Osteoblast (primary cell): ENCODE results near the gene ANHX. TPM values are rescaled to one million over a fixed set of nuclear protein-coding genes. Genes with fewer than 3 reads are reported as not detected.

Source experiments
- DNase-seq: peaks from one replicate; pipeline ENCODE4 v3.0.0; 2011; ENCODE audit warnings: low spot score, mixed read lengths; ENCODE audit not compliant: insufficient read length; ENCODE audit errors: missing footprints
- H2AFZ ChIP-seq: 2 replicates; pipeline ENCODE4 v1.6.0; 2011; ENCODE audit warnings: mild to moderate bottlenecking, low read length
- H3K27ac ChIP-seq: 2 replicates; pipeline ENCODE4 v1.5.1; 2011; ENCODE audit warnings: mild to moderate bottlenecking, low read depth, low read length, moderate library complexity
- H3K27me3 ChIP-seq: 2 replicates; pipeline ENCODE4 v1.6.0; 2012; ENCODE audit warnings: mild to moderate bottlenecking, control low read depth, inconsistent platforms, low read length, moderate library complexity; ENCODE audit not compliant: insufficient read depth
- H3K36me3 ChIP-seq: 2 replicates; pipeline ENCODE4 v1.5.1; 2011; ENCODE audit warnings: mild to moderate bottlenecking, low read length, control low read depth, moderate library complexity; ENCODE audit not compliant: insufficient read depth
- H3K4me1 ChIP-seq: 2 replicates; pipeline ENCODE4 v1.5.1; 2011; ENCODE audit warnings: mild to moderate bottlenecking, low read length, control low read depth, moderate library complexity; ENCODE audit not compliant: insufficient read depth
- H3K4me2 ChIP-seq: 2 replicates; pipeline ENCODE4 v1.6.0; 2011; ENCODE audit warnings: mild to moderate bottlenecking, low read length; ENCODE audit not compliant: insufficient read depth
- H3K4me3 ChIP-seq: fragments of 200-600 bp; sonication (generic); 3 replicates; pipeline ENCODE4 v1.5.1; 2012; ENCODE audit warnings: mild to moderate bottlenecking, low read length, inconsistent platforms; ENCODE audit not compliant: insufficient read depth
- H3K79me2 ChIP-seq: 2 replicates; pipeline ENCODE4 v1.6.0; 2012; ENCODE audit warnings: mild to moderate bottlenecking, low read length, control low read depth, inconsistent platforms; ENCODE audit not compliant: insufficient read depth
- H3K9me3 ChIP-seq: 2 replicates; pipeline ENCODE4 v1.5.1; 2011; ENCODE audit warnings: low read depth, low read length, control low read depth
- H4K20me1 ChIP-seq: 2 replicates; pipeline ENCODE4 v1.6.0; 2012; ENCODE audit warnings: mild to moderate bottlenecking, low read length, control low read depth; ENCODE audit not compliant: insufficient read depth
- total RNA-seq: library from RNA; depleted of rRNA; stranded (reverse); fragments of >200 nt; gene quantifications from 2 replicates; pipeline ENCODE4 v1.2.3, GENCODE V29; 2012
- TF ChIP-seq, protein P1 (sequence below): IDR thresholded peaks from 2 replicates; pipeline ENCODE4 v1.5.1; 2011; ENCODE audit warnings: mild to moderate bottlenecking, low read depth, low read length, moderate library complexity; ENCODE audit errors: extremely low read depth

ANHX gene
- total RNA-seq, 1 donor, result not detected

DNA sequence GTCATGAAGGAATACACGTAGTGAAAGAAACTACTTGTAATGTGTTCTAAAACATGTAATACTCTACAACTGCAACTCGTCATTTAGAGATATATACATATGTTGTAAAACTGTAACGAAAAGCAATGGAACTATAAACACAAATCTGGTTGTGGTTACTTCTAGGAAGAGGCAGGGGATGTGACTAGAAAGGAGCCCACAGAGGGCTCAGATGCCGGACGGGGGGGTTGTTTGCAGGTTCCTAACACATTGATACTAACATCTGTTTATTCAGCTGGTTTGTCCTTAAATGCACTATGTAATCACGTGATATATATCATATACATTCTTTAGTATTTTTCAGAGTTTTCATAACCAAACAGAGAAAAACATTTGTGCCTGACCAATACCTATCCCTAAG lies 16.1 kb upstream of the ANHX start:
- TF ChIP-seq, protein P1, sequence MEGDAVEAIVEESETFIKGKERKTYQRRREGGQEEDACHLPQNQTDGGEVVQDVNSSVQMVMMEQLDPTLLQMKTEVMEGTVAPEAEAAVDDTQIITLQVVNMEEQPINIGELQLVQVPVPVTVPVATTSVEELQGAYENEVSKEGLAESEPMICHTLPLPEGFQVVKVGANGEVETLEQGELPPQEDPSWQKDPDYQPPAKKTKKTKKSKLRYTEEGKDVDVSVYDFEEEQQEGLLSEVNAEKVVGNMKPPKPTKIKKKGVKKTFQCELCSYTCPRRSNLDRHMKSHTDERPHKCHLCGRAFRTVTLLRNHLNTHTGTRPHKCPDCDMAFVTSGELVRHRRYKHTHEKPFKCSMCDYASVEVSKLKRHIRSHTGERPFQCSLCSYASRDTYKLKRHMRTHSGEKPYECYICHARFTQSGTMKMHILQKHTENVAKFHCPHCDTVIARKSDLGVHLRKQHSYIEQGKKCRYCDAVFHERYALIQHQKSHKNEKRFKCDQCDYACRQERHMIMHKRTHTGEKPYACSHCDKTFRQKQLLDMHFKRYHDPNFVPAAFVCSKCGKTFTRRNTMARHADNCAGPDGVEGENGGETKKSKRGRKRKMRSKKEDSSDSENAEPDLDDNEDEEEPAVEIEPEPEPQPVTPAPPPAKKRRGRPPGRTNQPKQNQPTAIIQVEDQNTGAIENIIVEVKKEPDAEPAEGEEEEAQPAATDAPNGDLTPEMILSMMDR, result no peak
- no peaks in the 10 kb centered on the region for H3K79me2 ChIP-seq
- H3K9me3 ChIP-seq, result no peaks in the 10 kb centered on the region
- no peaks in the 10 kb centered on the region for H3K27me3 ChIP-seq
- H3K4me1 ChIP-seq, result no peaks in the 10 kb centered on the region
- no peaks in the 10 kb centered on the region for H3K36me3 ChIP-seq
- no peak overlapping the region for H3K4me3 ChIP-seq
- no peaks in the 10 kb centered on the region for H4K20me1 ChIP-seq
- no peak overlapping the region for H3K4me2 ChIP-seq
- H3K27ac ChIP-seq, result no peak overlapping the region
- no peak for DNase-seq
- no peak overlapping the region for H2AFZ ChIP-seq

DNA sequence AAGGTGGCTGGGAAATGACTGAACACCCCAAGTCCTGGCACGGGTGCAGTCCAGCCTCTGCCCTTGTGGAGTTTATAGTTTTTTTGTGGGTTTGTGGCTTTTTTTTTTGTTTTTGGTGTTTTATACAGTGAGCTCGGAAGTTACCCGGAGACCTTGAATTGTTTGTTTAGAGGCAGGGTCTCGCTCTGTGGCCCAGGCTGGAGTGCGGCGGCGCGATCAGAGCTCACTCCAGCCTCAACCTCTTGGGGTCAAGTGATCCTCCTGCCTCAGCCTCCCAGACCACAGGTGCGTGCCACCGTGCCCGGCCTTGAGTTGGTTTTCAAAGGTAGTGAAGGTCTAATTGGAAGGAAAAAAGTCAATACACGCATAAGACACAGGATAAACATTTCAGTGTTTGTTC lies 879 bp upstream of the ANHX start:
- Histone ChIP-seq H3K4me1 (no peaks in the 10 kb centered on the region), H3K27ac (no peak overlapping the region), H3K9me3 (peaks cover 7% of the 10 kb centered on the region), H3K27me3 (no peaks in the 10 kb centered on the region), H2AFZ (no peak overlapping the region), H3K4me2 (no peak overlapping the region), H3K79me2 (no peaks in the 10 kb centered on the region), H3K4me3 (no peak overlapping the region), H4K20me1 (no peaks in the 10 kb centered on the region), H3K36me3 (no peaks in the 10 kb centered on the region)
- TF ChIP-seq, protein P1, result no peak
- no peak for DNase-seq

DNA sequence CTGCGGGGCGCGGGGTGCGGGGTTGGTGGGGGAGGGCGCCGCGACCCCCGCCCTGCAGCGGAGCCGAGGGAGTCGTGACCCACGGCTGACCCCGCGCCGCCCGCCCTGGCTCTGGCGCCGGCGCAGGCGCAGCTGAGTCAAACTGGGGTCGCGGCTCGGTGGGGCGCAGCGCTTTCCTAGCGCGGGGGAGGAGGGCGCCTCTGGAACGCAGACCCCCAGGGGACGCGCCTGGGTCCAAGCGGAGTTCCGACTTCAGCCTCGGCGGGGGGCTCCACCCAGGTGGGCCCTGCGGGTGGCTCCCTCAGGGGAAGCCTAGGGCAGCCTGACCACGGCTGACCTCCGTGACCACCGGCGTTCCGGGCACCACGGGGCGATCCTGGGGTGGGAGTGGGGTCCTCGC lies 467 bp upstream of the ANHX start:
- Histone ChIP-seq H2AFZ (no peak overlapping the region), H3K9me3 (peaks cover 7% of the 10 kb centered on the region), H3K36me3 (no peaks in the 10 kb centered on the region), H3K4me2 (no peak overlapping the region), H3K79me2 (no peaks in the 10 kb centered on the region), H3K27me3 (no peaks in the 10 kb centered on the region), H4K20me1 (no peaks in the 10 kb centered on the region), H3K4me1 (no peaks in the 10 kb centered on the region), H3K27ac (no peak overlapping the region), H3K4me3 (no peak overlapping the region)
- DNase-seq, result no peak
- TF ChIP-seq, protein P1, result no peak

DNA sequence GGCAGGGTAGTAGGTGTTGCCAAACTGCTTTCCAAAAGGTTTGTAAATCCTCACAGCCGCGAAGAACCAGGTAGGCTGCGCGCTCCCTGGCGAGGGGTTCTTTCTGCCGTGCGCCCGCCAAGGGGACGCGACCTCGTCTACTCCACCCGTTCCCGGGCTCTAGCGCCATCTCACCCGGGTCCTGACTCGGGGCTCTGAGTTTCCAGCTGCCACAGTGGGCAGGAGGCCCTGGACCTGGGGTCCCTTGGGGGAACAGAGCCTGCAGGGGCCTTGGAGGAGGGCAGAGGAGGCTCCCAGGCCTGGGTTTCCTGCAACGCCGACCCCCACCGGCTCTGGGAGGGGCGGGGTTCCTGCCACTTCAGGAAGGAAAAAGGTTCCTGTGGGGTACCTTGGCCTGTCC lies 706 bp downstream of the ANHX start:
- H3K79me2 ChIP-seq, result no peaks in the 10 kb centered on the region
- DNase-seq, result peak; percentile 50
- H3K27ac ChIP-seq, result no peak overlapping the region
- H3K4me2 ChIP-seq, result no peak overlapping the region
- TF ChIP-seq, protein P1, result no peak
- no peaks in the 10 kb centered on the region for H3K27me3 ChIP-seq
- no peak overlapping the region for H2AFZ ChIP-seq
- H3K4me3 ChIP-seq, result no peak overlapping the region
- H4K20me1 ChIP-seq, result no peaks in the 10 kb centered on the region
- H3K36me3 ChIP-seq, result no peaks in the 10 kb centered on the region
- H3K4me1 ChIP-seq, result no peaks in the 10 kb centered on the region
- H3K9me3 ChIP-seq, result peaks cover 3% of the 10 kb centered on the region
